Tibial nerve (tissue), 4 donors: ENCODE data around the gene HOXB13.

Source experiments
- CTCF ChIP-seq, 5 experiments: fragments of 200-600 bp in 3 of 5; fragments of 450-650 bp in 2 of 5; sonication (generic) in 3 of 5; IDR thresholded peaks; one replicate each; pipeline ENCODE4 v1.5.1; 2016 to 2019; ENCODE audit warnings: antibody characterized with exemption in 5 of 5, mild to moderate bottlenecking in 3 of 5, moderate library complexity in 2 of 5
- EP300 ChIP-seq, 2 donors: sonication (generic); formaldehyde crosslinking; IDR thresholded peaks; one replicate each; pipeline ENCODE4 v1.6.1; 2017; ENCODE audit warnings: antibody characterized with exemption in 2 of 2, mild to moderate bottlenecking in 1 of 2
- POLR2A ChIP-seq, 2 donors: fragments of 450-650 bp; IDR thresholded peaks; one replicate each; pipeline ENCODE4 v1.6.1; 2017; ENCODE audit warnings: antibody characterized with exemption in 2 of 2, mild to moderate bottlenecking in 2 of 2, moderate library complexity in 2 of 2

- TF ChIP-seq CTCF (IDR thresholded peaks at IDR 0.05) (no peak), POLR2A (IDR thresholded peaks at IDR 0.05) (no peak), EP300 (IDR thresholded peaks at IDR 0.05) (no peak)
These were observed 955 bp downstream of the HOXB13 start for GRCh38 chr17:48727415-48728175.
